Measurements from ENCODE around the gene CACNA1H.
"Not testable (repeated sequence)": the region's sequence is repeated elsewhere in the genome, so short reads cannot be mapped to it uniquely, and the experiment has no call there.

The CACNA1H gene

DNA sequence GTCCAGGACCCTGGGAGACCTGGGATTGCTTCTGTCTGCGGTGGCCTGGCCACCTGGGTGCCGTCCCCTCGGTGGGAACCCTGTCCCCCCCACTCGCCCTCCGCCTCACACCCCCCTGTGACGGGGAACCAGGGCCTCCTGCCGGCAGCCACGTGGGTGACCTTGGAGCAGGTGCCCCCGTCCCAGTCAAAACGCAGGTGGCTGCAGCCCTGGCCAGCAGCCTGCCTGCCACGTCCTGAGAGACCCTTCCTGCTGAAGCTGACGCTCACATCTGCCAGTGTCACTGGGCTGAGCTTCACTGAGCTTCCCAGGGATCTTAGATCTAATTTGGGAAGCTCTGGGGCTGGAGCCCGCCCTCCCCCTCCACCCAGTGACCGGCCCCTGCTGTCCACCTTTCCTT lies 73.8 kb downstream of the CACNA1H start:
- not testable (repeated sequence) for DNase-seq (ENCODE audit: low spot score)

- not testable (repeated sequence) for DNase-seq (ENCODE audit: low spot score)
Observed at GRCh38 chr16:1228227-1228626, 75.3 kb downstream of the CACNA1H start.

- not testable (repeated sequence) for DNase-seq (ENCODE audit: low spot score)
Observed at GRCh38 chr16:1229476-1229875, 76.6 kb downstream of the CACNA1H start.

- not testable (repeated sequence) for DNase-seq (ENCODE audit: low spot score)
Observed at GRCh38 chr16:1230084-1230470, 77.2 kb downstream of the CACNA1H start, which contains the start of gene TPSB2. Gene TPSB2 (minus strand): TSS chr16:1230184. CDS start chr16:1229951, 233 bp downstream.

DNA sequence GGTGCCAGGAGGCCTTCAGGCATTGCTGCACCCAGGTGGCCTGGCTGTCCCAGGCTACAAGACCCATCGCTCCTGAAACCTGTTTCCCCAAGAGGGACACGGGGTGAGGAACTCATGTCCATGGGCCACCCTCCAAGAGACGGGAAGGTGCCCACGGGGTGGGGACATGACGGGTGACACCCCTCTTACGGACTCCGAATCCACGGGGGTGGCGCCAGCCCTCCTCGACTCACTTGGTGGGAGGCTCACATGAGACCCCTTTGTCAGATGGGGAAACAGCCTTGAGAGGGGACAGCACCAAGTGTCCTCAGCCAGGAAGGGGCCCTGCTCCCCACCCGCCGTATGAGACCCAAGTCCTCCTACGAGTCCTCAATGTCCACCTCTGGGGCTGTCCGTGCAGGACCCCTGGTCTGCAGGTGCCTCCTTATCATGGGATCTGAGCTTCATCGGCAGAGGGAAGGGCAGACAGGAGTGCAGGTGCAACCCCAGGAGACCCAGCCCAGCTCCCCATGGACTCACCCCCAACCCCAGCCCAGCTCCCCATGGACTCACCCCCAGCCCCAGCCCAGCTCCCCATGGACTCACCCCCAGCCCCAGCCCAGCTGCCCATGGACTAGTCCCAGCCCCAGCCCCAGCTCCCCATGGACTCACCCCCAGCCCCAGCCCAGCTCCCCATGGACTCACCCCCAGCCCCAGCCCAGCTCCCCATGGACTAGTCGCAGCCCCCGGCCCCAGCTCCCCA lies 77.7 kb downstream of the CACNA1H start:
- not testable (repeated sequence) for DNase-seq (ENCODE audit: low spot score)

GRCh38 chr16:1231301-1231700 lies 78.4 kb downstream of the CACNA1H start:
- DNase-seq (ENCODE audit: low spot score), result not testable (repeated sequence)

DNA sequence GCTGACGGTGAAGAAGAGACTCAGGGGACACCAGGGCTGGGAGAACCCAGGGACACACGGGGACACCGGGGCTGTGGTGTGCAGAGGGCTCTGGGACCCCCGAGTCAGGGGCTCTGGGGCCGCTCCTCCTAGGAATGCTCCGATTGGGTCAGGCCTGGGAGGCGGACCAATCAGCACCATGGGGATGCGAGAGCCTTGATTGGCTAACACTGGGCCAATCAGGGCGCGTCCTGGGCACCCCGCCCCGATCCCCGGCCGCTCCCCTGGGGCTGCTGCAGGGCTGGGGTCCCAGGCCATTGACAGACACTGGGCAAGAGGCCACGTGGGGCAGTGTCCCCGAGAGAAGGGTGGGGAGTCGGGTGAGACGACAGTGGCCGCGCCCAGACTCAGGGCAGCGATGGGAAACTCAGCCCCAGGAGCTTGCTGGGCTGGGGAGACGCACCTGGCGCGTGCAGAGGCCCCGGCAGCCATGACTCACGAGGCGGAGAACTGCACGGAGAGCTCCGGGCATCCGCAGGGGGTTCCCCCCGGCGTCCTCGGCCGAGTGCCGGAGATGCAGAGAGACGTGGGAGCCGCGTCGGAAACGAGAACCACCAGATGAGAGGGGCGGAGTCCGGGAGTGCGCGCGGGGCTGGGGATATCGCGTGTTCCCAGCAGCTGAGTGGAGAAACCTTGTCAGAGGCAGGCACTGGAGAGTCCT lies 79.3 kb downstream of the CACNA1H start:
- DNase-seq (ENCODE audit: low spot score), result not testable (repeated sequence)

DNA sequence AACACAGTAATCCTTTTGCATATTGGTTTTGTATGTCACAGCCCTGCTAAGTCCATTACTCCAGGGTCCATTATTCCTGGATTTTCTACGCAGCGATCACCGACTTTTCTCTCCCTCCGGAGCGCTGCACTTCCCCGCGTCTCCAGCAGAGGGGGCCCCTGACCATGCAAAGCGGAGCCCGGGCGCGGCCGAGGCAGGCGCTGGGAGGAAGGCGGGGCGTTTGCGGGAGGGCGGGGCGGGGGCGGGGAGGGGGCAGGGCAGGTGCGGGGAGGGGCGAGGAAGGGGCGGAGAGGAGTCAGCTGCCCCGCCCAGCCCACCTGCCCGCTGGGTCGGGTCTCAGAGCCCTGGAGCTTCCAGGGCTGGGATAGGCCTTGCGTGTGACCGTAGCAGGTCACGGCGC lies 83.8 kb downstream of the CACNA1H start:
- not testable (repeated sequence) for DNase-seq (ENCODE audit: low spot score)

DNA sequence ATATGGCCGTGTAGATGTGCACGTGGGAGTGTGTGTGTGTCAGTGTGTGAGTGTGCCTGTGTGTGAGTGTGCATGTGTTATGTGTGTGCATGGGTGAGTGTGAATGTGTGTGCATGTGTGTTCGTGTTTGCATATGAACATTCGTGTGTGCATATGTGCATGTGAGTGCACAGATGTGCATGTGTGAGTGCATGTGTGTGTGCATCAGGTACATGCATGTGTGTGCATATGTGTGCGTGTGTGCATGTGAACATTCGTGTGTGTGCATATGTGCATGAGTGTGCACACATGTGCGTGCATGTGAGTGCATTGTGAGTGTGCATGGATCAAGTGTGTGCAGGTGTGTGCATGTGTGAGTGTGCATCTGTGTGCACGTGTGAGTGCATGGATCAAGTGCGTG lies 85.1 kb downstream of the CACNA1H start:
- no peak for DNase-seq (ENCODE audit: low spot score)

DNA sequence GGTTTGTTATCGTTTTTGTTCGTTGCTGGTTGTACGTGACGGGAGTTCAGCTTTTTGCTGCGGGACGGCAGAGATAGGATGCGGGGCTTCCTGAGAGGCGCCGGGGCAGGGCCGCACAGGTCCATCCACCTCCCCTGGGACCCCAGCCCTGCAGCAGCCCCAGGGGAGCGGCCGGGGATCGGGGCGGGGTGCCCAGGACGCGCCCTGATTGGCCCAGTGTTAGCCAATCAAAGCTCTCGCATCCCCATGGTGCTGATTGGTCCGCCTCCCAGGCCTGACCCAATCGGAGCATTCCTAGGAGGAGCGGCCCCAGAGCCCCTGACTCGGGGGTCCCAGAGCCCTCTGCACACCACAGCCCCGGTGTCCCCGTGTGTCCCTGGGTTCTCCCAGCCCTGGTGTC lies 86.0 kb downstream of the CACNA1H start:
- not testable (repeated sequence) for DNase-seq (ENCODE audit: low spot score)

DNA sequence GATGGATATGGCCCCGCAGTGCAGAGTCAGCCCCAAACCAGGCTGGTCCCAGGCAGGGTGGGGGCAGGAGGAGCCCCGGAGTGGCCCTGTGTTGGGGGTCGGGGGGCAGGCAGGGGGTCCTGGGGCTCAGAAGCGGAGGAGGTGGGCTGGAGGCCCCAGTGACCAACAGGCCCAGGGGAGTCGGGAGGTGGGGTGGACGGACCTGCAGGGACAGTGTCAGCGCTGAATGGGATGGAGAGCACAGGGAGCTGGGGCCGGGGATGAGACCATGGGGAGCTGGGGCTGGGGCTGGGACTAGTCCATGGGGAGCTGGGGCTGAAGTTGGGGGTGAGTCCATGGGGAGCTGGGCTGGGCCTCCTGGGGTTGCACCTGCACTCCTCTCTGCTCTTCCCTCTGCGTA lies 86.7 kb downstream of the CACNA1H start:
- DNase-seq (ENCODE audit: low spot score), result not testable (repeated sequence)

DNA sequence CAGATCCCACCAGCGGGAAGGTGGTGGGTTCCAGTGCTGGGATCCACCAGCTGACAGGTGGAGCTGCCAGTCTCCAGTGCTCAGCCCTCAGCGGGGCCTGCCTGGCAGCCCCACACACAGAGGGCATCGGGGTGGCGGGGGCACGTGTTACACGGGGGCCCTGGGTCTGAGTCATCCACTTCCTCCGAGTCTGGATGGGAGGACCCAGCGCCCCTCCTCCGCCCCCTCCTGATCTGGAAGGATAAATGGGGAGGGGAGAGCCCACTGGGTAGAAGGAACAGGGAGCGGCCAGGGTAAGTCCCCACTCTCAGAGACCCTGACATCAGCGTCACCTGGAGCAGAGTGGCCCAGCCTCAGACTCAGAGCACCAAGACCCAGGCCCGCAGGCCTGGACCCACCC lies 87.5 kb downstream of the CACNA1H start, which contains the start of gene TPSAB1:
Gene TPSAB1 (plus strand): TSS at position 270 of the 400 bp plus-strand sequence. CDS start 234 bp downstream, outside the sequence.
- not testable (repeated sequence) for DNase-seq (ENCODE audit: low spot score)

DNA sequence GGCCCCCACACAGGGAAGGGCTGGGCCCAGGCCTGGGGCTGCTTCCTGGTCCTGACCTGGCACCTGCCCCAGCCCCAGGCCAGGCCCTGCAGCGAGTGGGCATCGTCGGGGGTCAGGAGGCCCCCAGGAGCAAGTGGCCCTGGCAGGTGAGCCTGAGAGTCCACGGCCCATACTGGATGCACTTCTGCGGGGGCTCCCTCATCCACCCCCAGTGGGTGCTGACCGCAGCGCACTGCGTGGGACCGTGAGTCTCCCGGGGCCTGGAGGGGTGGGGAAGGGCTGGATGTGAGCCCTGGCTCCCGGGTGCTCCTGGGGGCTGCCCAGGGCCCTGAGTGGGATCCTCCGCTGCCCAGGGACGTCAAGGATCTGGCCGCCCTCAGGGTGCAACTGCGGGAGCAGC lies 88.2 kb downstream of the CACNA1H start:
- DNase-seq (ENCODE audit: low spot score), result not testable (repeated sequence)

DNA sequence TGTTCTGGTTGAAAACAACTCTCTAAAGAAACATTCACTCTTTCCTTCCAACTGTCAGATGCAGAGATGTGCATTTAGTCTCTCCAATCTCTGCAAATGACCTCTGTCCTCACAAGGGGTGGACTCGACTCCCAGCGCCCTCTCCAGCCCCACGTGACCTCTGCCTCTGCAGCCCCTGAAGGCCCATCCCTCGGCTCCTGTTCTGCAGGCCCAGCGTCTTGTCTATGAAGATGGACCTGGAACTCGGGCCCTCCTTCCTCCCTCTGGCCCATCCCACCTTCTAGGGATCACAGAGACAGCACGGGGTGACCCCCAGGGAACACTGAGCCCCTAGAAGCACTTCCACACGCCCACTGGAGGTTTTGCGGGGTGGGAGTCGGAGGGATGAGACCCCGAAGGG lies 90.5 kb downstream of the CACNA1H start:
- DNase-seq (ENCODE audit: low spot score), result not testable (repeated sequence)

DNA sequence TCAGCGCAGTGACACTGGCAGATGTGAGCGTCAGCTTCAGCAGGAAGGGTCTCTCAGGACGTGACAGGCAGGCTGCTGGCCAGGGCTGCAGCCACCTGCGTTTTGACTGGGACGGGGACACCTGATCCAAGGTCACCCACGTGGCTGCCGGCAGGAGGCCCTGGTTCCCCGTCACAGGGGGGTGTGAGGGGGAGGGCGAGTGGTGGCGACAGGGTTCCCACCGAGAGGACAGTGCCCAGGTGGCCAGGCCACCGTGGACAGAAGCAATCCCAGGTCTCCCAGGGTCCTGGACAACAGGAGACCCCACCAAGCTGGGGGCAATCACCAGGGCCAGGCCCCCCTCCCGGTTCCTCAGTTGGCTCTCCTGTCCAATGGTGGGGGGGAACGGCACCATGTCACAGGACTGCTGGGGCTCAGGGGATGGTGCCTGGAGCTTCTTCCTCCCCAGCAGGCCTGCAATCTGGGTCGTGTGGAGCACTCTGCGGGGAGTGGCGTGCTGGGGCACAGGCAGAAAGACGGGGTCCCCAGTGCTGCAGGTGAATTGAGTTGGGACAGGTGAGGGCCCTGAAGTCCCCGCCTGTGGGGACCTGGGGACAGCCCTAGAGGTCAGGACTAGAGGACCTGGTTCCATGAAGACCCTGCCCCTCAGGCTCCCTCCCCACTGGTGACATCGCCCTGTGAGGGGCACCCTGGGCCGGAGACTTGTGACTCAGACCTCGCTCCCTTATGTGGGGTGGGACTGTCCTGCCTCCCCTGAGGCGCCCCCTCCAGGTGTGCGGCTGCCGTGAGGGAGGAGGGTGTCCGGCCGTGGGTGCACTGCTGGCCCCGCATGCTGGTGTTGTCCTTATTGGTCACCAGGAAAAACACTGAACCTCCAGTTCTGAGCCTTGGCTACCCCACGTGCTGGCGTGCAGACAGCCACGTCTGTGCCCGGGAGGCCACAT lies 91.3 kb downstream of the CACNA1H start:
- DNase-seq (ENCODE audit: low spot score), result not testable (repeated sequence)

DNA sequence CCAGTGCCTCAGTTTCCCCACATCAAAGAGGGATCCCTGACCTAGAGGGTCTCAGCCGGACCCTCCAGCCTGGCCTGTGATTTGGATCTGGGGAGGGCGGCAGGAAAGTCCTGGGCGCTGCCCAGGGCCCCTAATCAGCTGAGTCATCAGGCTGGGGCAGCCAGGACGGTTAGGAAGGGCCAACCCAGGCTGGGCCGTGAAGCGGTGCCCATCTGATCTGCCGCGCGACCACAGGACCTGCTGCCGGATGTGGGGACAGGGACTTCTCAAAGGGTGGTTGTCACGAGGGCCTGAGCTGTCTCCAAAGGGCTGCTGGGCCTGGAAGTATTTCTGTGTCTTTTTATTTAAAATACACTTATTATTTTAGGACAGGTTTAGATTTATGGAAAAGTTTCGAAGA lies 92.0 kb downstream of the CACNA1H start:
- DNase-seq (ENCODE audit: low spot score), result no peak

DNA sequence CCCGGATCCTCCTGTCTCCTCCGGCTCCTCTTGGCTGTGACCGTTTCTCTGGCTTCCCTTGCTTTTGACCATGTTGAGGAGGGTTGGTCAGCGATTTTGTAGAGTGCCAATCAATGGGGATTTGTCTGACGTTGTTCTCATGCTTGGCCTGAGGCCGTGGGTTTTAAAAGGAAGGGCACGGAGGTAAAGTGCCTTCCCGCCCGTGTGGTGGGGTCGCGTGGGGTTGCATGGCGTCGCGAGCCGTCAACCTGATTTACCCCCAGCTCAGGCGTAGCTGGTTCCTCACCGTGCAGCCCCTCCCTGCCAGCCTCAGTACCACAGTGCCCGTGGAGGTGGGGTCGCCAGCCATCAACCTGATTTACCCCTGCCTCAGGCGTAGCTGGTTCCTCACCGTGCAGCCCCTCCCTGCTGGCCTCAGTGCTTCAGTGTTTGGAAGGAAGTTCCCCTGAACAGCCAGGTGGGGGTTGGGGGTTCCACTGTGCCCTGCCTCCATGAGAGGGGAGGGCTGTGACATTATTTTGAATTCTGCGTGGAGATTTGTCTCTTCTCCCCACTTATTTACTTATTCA lies 92.6 kb downstream of the CACNA1H start:
- no peak for DNase-seq (ENCODE audit: low spot score)

GRCh38 chr16:1247903-1248537 lies 95.1 kb downstream of the CACNA1H start:
- not testable (repeated sequence) for DNase-seq (ENCODE audit: low spot score)

GRCh38 chr16:1249031-1249755 lies 96.3 kb downstream of the CACNA1H start:
- not testable (repeated sequence) for DNase-seq (ENCODE audit: low spot score)

GRCh38 chr16:1253701-1254364 lies 100.9 kb downstream of the CACNA1H start:
- DNase-seq (ENCODE audit: low spot score), result not testable (repeated sequence)
